K562 (cell line): ENCODE results near the gene ADRA2B. TPM values are rescaled to one million over a fixed set of nuclear protein-coding genes. Genes with fewer than 3 reads are reported as not detected.

ENCODE experiments used
- FOXK1 ChIP-seq: sonication (generic); formaldehyde crosslinking; IDR thresholded peaks from 2 replicates; pipeline ENCODE4 v1.8.0; 2022; ENCODE audit warnings: missing genetic modification reagents, mild to moderate bottlenecking, borderline replicate concordance
- KAT7 ChIP-seq: sonication (generic); formaldehyde crosslinking; IDR thresholded peaks from 2 replicates; pipeline ENCODE4 v1.8.0; 2022; ENCODE audit warnings: missing genetic modification reagents, mild to moderate bottlenecking, borderline replicate concordance
- NFIC ChIP-seq: fragments of 450-650 bp; IDR thresholded peaks from 2 replicates; pipeline ENCODE4 v1.6.1; 2017; ENCODE audit warnings: mild to moderate bottlenecking, inconsistent platforms
- SRSF3 ChIP-seq: fragments of 200-400 bp; formaldehyde crosslinking; IDR thresholded peaks from 2 replicates; pipeline ENCODE4 v1.6.1; 2016; ENCODE audit warnings: mild to moderate bottlenecking, low read length, moderate library complexity; ENCODE audit not compliant: insufficient read depth
- polyA plus RNA-seq, 8 experiments: library from polyadenylated mRNA; depleted of rRNA in 4 of 8; stranded (reverse) in 5 of 8; unstranded in 3 of 8; fragments of >200 nt; fragmentation: Nextera tagmentation in 2 of 8; fragmentation: Illumina TruSeq in 1 of 8; extraction: Ambion mirVana in 2 of 8; extraction: Trizol in 1 of 8; gene quantifications; 2 replicates each; pipeline versions ENCODE4 v1.2.1 to v1.2.3, GENCODE V29; 2011 to 2014; ENCODE audit warnings: inconsistent platforms in 1 of 8, missing spikeins in 1 of 8
- total RNA-seq, 7 experiments: library from RNA; depleted of rRNA in 6 of 7; stranded (reverse); fragments of >200 nt in 6 of 7; fragmentation: Illumina TruSeq in 2 of 7; extraction: Trizol in 2 of 7; gene quantifications; 2 replicates each; pipeline versions ENCODE4 v1.2.1 to v1.2.3, GENCODE V29; 2011 to 2021; ENCODE audit warnings: low replicate concordance in 1 of 7
- TF ChIP-seq, protein P1 (sequence below): fragments of 200-600 bp; sonication (generic); IDR thresholded peaks from one replicate; pipeline ENCODE4 v1.6.1; 2012; ENCODE audit warnings: mild to moderate bottlenecking, low read depth, low read length, inconsistent platforms
- TF ChIP-seq, protein P2 (sequence below): sonication (generic); formaldehyde crosslinking; IDR thresholded peaks from 2 replicates; pipeline ENCODE4 v1.9.0; 2022; ENCODE audit warnings: mild to moderate bottlenecking, missing genetic modification reagents

ADRA2B gene
- total and polyA plus RNA-seq, 9 of the 15 experiments (the other 6 are each of a cell fraction or from before 2014, with no cell fraction given), result not detected

DNA sequence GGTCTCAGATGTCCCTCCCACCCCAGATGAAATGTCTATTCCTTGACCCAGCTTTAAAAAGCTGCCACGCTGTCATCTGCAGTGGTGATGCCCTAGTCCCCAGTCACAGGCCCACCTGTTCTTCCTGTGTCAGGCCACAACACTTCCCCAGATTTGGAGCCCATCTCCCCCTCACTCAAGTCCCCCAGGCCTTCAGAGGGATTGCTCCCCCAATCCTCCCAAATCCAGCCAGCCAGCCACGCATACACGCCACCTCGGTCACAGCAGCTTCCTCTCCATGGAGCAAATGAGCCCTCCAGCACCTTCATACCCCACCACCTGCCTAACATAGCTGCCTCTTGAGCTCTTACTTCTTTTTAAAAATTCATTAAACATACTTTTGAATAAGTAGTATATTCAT lies 14.1 kb upstream of the ADRA2B start (continued):
- TF ChIP-seq, protein P1, sequence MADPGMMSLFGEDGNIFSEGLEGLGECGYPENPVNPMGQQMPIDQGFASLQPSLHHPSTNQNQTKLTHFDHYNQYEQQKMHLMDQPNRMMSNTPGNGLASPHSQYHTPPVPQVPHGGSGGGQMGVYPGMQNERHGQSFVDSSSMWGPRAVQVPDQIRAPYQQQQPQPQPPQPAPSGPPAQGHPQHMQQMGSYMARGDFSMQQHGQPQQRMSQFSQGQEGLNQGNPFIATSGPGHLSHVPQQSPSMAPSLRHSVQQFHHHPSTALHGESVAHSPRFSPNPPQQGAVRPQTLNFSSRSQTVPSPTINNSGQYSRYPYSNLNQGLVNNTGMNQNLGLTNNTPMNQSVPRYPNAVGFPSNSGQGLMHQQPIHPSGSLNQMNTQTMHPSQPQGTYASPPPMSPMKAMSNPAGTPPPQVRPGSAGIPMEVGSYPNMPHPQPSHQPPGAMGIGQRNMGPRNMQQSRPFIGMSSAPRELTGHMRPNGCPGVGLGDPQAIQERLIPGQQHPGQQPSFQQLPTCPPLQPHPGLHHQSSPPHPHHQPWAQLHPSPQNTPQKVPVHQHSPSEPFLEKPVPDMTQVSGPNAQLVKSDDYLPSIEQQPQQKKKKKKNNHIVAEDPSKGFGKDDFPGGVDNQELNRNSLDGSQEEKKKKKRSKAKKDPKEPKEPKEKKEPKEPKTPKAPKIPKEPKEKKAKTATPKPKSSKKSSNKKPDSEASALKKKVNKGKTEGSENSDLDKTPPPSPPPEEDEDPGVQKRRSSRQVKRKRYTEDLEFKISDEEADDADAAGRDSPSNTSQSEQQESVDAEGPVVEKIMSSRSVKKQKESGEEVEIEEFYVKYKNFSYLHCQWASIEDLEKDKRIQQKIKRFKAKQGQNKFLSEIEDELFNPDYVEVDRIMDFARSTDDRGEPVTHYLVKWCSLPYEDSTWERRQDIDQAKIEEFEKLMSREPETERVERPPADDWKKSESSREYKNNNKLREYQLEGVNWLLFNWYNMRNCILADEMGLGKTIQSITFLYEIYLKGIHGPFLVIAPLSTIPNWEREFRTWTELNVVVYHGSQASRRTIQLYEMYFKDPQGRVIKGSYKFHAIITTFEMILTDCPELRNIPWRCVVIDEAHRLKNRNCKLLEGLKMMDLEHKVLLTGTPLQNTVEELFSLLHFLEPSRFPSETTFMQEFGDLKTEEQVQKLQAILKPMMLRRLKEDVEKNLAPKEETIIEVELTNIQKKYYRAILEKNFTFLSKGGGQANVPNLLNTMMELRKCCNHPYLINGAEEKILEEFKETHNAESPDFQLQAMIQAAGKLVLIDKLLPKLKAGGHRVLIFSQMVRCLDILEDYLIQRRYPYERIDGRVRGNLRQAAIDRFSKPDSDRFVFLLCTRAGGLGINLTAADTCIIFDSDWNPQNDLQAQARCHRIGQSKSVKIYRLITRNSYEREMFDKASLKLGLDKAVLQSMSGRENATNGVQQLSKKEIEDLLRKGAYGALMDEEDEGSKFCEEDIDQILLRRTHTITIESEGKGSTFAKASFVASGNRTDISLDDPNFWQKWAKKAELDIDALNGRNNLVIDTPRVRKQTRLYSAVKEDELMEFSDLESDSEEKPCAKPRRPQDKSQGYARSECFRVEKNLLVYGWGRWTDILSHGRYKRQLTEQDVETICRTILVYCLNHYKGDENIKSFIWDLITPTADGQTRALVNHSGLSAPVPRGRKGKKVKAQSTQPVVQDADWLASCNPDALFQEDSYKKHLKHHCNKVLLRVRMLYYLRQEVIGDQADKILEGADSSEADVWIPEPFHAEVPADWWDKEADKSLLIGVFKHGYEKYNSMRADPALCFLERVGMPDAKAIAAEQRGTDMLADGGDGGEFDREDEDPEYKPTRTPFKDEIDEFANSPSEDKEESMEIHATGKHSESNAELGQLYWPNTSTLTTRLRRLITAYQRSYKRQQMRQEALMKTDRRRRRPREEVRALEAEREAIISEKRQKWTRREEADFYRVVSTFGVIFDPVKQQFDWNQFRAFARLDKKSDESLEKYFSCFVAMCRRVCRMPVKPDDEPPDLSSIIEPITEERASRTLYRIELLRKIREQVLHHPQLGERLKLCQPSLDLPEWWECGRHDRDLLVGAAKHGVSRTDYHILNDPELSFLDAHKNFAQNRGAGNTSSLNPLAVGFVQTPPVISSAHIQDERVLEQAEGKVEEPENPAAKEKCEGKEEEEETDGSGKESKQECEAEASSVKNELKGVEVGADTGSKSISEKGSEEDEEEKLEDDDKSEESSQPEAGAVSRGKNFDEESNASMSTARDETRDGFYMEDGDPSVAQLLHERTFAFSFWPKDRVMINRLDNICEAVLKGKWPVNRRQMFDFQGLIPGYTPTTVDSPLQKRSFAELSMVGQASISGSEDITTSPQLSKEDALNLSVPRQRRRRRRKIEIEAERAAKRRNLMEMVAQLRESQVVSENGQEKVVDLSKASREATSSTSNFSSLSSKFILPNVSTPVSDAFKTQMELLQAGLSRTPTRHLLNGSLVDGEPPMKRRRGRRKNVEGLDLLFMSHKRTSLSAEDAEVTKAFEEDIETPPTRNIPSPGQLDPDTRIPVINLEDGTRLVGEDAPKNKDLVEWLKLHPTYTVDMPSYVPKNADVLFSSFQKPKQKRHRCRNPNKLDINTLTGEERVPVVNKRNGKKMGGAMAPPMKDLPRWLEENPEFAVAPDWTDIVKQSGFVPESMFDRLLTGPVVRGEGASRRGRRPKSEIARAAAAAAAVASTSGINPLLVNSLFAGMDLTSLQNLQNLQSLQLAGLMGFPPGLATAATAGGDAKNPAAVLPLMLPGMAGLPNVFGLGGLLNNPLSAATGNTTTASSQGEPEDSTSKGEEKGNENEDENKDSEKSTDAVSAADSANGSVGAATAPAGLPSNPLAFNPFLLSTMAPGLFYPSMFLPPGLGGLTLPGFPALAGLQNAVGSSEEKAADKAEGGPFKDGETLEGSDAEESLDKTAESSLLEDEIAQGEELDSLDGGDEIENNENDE, result no peak
- TF ChIP-seq NFIC, result no peak
- no peak for TF ChIP-seq KAT7 (CRISPR knock-in tag)
- TF ChIP-seq FOXK1 (CRISPR knock-in tag), result no peak
- TF ChIP-seq, protein P2, sequence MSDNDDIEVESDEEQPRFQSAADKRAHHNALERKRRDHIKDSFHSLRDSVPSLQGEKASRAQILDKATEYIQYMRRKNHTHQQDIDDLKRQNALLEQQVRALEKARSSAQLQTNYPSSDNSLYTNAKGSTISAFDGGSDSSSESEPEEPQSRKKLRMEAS (CRISPR knock-in tag), result no peak
- TF ChIP-seq SRSF3, result no peak
